ENCODE data around the gene ACBD5.
"Not testable (repeated sequence)": the region's sequence is repeated elsewhere in the genome, so short reads cannot be mapped to it uniquely, and the experiment has no call there.

GRCh38 chr10:27237531-27237930 lies 3.1 kb downstream of the ACBD5 start:
- not testable (repeated sequence) for TF ChIP-seq CTCF (IDR thresholded peaks at IDR 0.05; ENCODE audit: low read length); EZH2 (IDR thresholded peaks at IDR 0.05; ENCODE audit: borderline replicate concordance, low read length)

All from OCI-LY1 (cell line).